GM12873 (cell line): ENCODE data around the gene STX18.
A peak's percentile ranks its signal among the peaks of the same experiment; 100 is the strongest.

ENCODE experiments used
- CTCF ChIP-seq: IDR thresholded peaks from 2 replicates; pipeline ENCODE4 v1.5.1; 2012; ENCODE audit warnings: low read depth, mild to moderate bottlenecking, moderate library complexity, low read length, control low read depth; ENCODE audit not compliant: insufficient read depth; ENCODE audit errors: missing control alignments

The STX18 gene

GRCh38 chr4:4541661-4542570, at the start of gene STX18:
TSS of gene STX18 (minus strand) at chr4:4542048. CDS start at chr4:4541964, 84 bp downstream.
- TF ChIP-seq CTCF: peak; percentile 0

DNA sequence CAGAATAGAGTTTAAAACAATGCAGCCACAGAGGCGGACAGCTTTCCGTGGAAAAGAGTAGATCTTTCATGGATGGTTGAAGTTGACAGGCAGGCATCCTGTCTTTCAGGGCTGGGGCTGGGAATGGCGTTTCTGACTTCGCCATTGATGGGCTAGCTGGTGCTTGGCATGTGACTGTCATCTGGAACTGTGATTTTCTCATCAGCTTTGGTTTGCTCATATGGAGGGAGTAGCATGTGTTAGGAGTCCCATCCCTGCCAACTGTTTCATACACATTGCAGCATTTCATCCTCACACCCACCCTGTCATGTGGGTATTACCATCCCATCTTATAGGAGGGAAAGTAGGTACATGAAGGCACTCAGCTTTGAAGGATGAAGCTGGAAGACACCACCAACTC, 49.2 kb upstream of the STX18 start:
- TF ChIP-seq CTCF: no peak

DNA sequence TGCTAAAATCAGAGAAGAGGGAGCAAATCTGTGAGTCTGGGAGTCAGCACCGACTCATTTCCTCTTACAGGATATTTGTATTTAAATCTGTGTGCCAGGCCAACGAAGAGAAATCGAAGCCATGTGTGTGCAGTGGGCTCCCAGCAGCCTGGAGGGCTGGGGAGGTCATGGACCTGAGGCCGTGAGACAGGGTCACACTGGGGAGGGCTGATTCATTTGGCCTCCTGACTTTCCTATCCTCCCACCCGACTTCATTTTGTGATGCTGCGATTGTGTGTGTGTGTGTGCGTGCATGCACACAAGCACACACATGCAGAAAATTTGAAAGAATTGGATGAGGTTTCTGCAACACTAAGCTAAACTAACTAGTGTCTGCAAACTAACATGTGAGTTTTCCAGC, 48.7 kb upstream of the STX18 start:
- TF ChIP-seq CTCF: no peak

DNA sequence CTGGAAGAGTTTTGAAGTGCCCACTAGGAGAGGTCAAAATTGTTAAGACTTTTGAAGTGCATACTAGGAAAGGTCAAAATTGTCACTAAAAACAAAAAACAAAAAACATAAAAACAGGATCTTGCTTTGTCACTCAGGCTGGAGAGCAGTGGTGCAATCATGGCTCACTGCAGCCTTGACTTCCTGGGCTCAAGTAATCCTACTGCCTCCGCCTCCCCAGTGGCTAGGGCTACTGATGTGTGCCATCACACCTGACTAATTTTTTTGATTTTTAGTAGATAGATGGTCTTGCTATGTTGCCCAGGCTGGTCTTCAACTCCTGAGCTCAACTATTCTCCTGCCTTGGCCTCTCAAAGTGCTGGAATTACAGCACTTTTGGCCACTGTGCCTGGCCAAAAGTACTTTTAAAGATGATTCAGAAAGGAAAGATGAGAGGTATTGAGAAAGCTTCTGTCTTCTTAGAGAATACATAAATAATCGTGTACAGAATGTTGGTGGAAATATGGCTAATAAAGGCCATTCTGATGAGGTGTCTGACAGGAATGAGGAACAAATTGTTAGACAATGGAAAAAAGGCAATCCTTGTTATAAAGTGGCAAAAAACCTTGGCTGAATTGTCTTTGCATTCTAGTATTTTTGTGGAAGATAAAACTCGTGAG, 43.3 kb upstream of the STX18 start:
- no peak for TF ChIP-seq CTCF

DNA sequence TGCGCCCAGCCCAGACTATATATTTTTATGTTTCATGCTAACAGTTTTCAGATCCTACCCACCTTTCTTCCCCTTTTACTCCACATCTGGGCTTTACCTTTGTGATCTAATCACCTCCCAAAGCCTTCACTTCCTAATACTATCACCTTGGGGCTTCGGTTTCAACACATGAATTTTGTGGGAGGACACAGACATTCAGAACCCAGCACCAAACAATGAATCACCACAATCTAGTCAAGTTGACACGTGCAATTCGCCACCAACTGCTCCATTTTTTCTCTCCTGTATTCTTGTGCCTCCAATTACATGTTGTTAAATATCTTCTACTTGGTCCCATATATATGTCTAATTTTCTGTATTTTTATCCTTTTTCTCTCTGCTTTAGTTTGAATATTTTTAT, 41.8 kb upstream of the STX18 start:
- TF ChIP-seq CTCF: no peak

DNA sequence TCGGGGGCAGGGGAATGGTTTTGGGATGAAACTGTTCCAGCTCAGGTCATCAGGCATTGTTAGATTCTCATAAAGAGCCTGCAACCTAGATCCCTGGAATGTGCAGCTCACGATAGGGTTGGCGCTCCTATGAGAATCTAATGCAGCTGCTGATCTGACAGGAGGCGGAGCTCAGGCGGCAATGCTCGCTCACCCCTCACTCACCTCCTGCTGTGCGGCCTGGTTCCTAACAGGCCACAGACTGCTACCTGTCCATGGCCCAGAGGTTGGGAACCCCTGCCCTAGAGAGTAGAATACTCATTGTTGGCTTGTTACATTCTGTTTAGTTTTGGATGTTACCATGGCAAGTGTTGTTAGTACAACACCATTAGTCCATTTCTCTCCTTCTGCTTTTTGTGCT, 40.8 kb upstream of the STX18 start:
- no peak for TF ChIP-seq CTCF

- TF ChIP-seq CTCF: no peak
Measured at GRCh38 chr4:4580494-4580893, 38.6 kb upstream of the STX18 start.
